ENCODE data around the gene CD46. TPM values are rescaled to one million over a fixed set of nuclear protein-coding genes. Genes with fewer than 3 reads are reported as not detected.

Gene CD46
- total RNA-seq, 1 experiment from 2014 or later: 100 TPM

DNA sequence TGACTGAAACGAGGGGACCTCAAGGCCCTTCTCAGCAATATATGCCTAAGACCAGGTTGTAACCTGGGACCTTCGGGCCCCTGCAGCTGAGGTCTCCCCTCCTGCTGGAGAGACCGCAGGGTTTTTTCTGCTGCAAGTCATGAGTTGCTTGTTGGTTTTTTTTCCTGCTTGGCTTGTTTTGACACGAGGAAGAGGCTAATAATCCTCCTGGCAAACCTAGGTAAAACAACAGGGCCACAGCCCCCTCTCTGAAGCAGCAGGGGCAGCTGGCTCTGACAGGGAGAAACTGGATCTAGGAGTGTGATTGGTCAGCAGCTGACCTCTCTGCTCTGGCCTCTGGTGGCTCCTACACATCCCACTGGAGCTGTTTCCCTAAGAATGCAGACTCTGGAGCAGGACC lies 90.0 kb downstream of the CD46 start:
- POLR2A ChIA-PET: no interaction called here

More for the DNA sequence above, 90.0 kb downstream of the CD46 start:
- no peak overlapping the region for H3K9ac ChIP-seq (ENCODE audit: low read length)
- DNase-seq (ENCODE audit: low read depth, low spot score) (no peak), ATAC-seq (no peak)
- no peaks in the 10 kb centered on the region for H3K36me3 ChIP-seq (ENCODE audit: control insufficient read depth in 1 of 2, insufficient read depth in 2 of 2, low read length in 2 of 2)
- no TSS peak for BruUV-seq (replicated peaks)
- CTCF ChIA-PET: interaction anchor here (1.0 to 3.8 kb wide), 2 partner anchors 13 to 27 kb away, joined by 3 to 15 read pairs; no protein-coding TSS in a partner anchor
- H3K4me1 ChIP-seq (ENCODE audit: control insufficient read depth in 1 of 2, insufficient read depth in 2 of 2, low read length in 2 of 2): no peaks in the 10 kb centered on the region
- no peak overlapping the region for H2AFZ ChIP-seq (ENCODE audit: low read depth, low read length, poor library complexity, severe bottlenecking)
- H3K9me2 ChIP-seq (ENCODE audit: insufficient read depth): no peaks in the 10 kb centered on the region
- no peak overlapping the region for H3K4me3 ChIP-seq (replicated peaks in 1 of 2; ENCODE audit: low read depth in 1 of 2, low read length in 2 of 2)
- intact Hi-C loops (cut with micrococcal nuclease): no loop called here
- RAD21 ChIA-PET (ENCODE audit: low non-redundant PET in 1 of 2, low total read pairs in 2 of 2, uncharacterized antibody in 2 of 2, unreplicated experiment in 2 of 2): no interaction called here
- H3K4me2 ChIP-seq (ENCODE audit: low read length): no peak overlapping the region
- H3K9me3 ChIP-seq (ENCODE audit: control insufficient read depth in 1 of 2, insufficient read depth in 1 of 2, low read depth in 1 of 2, low read length in 2 of 2): no peaks in the 10 kb centered on the region
- no peaks in the 10 kb centered on the region for H4K20me1 ChIP-seq (ENCODE audit: insufficient read depth)
- no peak overlapping the region for H3K27ac ChIP-seq (ENCODE audit: low read depth, low read length)
- H3K27me3 ChIP-seq (ENCODE audit: insufficient read depth, low read length): no peaks in the 10 kb centered on the region
- TF ChIP-seq ZFX (IDR thresholded peaks at IDR 0.05) (no peak), MAX (IDR thresholded peaks at IDR 0.05) (no peak), YY1 (IDR thresholded peaks at IDR 0.05; ENCODE audit: extremely low read depth, insufficient replicate concordance, low read depth, low read length) (no peak), ZNF274 (IDR thresholded peaks at IDR 0.05; ENCODE audit: low read depth, low read length) (no peak), CBX3 (IDR thresholded peaks at IDR 0.05; ENCODE audit: low read depth) (no peak), SIN3A (IDR thresholded peaks at IDR 0.05; ENCODE audit: low read depth) (no peak), CEBPB (IDR thresholded peaks at IDR 0.05; ENCODE audit: low read depth) (no peak), SRF (IDR thresholded peaks at IDR 0.05; ENCODE audit: low read depth) (no peak), POLR2AphosphoS5 (IDR thresholded peaks at IDR 0.05; ENCODE audit: low read depth, low read length) (no peak), ZBTB33 (IDR thresholded peaks at IDR 0.05; ENCODE audit: extremely low read depth, insufficient replicate concordance, low read length) (no peak), JUND (IDR thresholded peaks at IDR 0.05) (no peak), ATF3 (IDR thresholded peaks at IDR 0.05) (no peak)
- TF ChIP-seq, protein P1, sequence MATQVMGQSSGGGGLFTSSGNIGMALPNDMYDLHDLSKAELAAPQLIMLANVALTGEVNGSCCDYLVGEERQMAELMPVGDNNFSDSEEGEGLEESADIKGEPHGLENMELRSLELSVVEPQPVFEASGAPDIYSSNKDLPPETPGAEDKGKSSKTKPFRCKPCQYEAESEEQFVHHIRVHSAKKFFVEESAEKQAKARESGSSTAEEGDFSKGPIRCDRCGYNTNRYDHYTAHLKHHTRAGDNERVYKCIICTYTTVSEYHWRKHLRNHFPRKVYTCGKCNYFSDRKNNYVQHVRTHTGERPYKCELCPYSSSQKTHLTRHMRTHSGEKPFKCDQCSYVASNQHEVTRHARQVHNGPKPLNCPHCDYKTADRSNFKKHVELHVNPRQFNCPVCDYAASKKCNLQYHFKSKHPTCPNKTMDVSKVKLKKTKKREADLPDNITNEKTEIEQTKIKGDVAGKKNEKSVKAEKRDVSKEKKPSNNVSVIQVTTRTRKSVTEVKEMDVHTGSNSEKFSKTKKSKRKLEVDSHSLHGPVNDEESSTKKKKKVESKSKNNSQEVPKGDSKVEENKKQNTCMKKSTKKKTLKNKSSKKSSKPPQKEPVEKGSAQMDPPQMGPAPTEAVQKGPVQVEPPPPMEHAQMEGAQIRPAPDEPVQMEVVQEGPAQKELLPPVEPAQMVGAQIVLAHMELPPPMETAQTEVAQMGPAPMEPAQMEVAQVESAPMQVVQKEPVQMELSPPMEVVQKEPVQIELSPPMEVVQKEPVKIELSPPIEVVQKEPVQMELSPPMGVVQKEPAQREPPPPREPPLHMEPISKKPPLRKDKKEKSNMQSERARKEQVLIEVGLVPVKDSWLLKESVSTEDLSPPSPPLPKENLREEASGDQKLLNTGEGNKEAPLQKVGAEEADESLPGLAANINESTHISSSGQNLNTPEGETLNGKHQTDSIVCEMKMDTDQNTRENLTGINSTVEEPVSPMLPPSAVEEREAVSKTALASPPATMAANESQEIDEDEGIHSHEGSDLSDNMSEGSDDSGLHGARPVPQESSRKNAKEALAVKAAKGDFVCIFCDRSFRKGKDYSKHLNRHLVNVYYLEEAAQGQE (IDR thresholded peaks at IDR 0.05; ENCODE audit: low read depth): no peak
- H3K79me2 ChIP-seq (ENCODE audit: insufficient read depth, low read length): peaks cover 47% of the 10 kb centered on the region

Measured in HCT116 (cell line).